Psoas muscle (tissue), 8 donors: ENCODE results near the gene ZFY. TPM values are rescaled to one million over a fixed set of nuclear protein-coding genes. Genes with fewer than 3 reads are reported as not detected.

Source experiments
- ATAC-seq, 4 donors: fragments of 200-7000 bp; cut with Tn5 transposase; one replicate each; pipeline ENCODE4 v1.9.1; 2020; ENCODE audit warnings: moderate library complexity in 3 of 4, mild to moderate bottlenecking in 2 of 4
- DNase-seq, 2 donors: peaks; one replicate each; pipeline ENCODE4 v3.0.0-alpha.2; 2020
- H3K27ac ChIP-seq: fragments of 200-600 bp; one replicate; pipeline ENCODE4 v1.8.0; 2022
- H3K27me3 ChIP-seq, 3 donors: fragments of 200-600 bp in 1 of 3; one replicate each; pipeline versions ENCODE4 v1.6.1 to v1.8.0; 2013 to 2022; ENCODE audit warnings: low read length in 2 of 3, mild to moderate bottlenecking in 2 of 3, moderate library complexity in 1 of 3; ENCODE audit not compliant: insufficient read depth in 3 of 3
- H3K36me3 ChIP-seq, 2 donors: fragments of 200-600 bp in 1 of 2; one replicate each; pipeline versions ENCODE4 v1.6.1 to v1.8.0; 2013 to 2022; ENCODE audit warnings: low read depth in 1 of 2, mild to moderate bottlenecking in 1 of 2, moderate library complexity in 1 of 2; ENCODE audit not compliant: insufficient read depth in 1 of 2
- H3K4me1 ChIP-seq: fragments of 200-600 bp; one replicate; pipeline ENCODE4 v1.8.0; 2022
- H3K4me3 ChIP-seq: fragments of 200-600 bp; one replicate; pipeline ENCODE4 v1.8.0; 2022; ENCODE audit warnings: mild to moderate bottlenecking
- H3K9me3 ChIP-seq: fragments of 200-600 bp; one replicate; pipeline ENCODE4 v1.8.0; 2022
- CTCF ChIP-seq: fragments of 200-600 bp; IDR thresholded peaks from one replicate; pipeline ENCODE4 v1.8.0; 2022; ENCODE audit warnings: antibody characterized with exemption
- WGBS, 3 donors: extraction: QIAGEN DNeasy Blood & Tissue Kit; methylation state at CpG; one replicate each; pipeline versions ENCODE4 v1.1.6 to v1.1.7; 2013; 5-methylcytosine and 5-hydroxymethylcytosine counted together
- intact Hi-C, 2 donors: fragments of 100-400 bp; cut with DNase I; formaldehyde crosslinking; loops; one replicate each; pipeline versions ENCODE4 v1.11.0 to v1.14.2; 2022
- polyA plus RNA-seq, 3 donors: library from polyadenylated mRNA; stranded (reverse); fragments of 200-250 nt; gene quantifications; one replicate each; pipeline ENCODE4 v1.2.3, GENCODE V29; 2013
- total RNA-seq, 4 donors: library from RNA; stranded (reverse); fragmentation: NEBNext Ultra II Directional in 2 of 4; extraction: Animal tissue kit (Norgen Biotek cat#: 25700) in 2 of 4; gene quantifications; one replicate each; pipeline versions ENCODE4 v1.2.1 to v1.2.4, GENCODE V29; 2021 to 2023
- donor health status: healthy with polysubstance abuse.
- donor health status: DM: no; HTN: no; CAD: no; lungs with moderate emphysema.
- donor health status: Bipolar disorder and iron deficiency.
- donor health status: healthy.
- donor health status: DM: yes; HTN: yes; CAD: no.
- donor health status: DM: no; HTN: no; CAD: no.
- donor health status: DM: no; HTN: no; CAD: no.
- donor health status: DM: yes; HTN: yes; CAD: no.

The ZFY gene
- total and polyA plus RNA-seq, 7 donors, result 3.4 to 8.4 TPM; not detected in 5

GRCh38 chrY:2964814-2965213 lies 29.6 kb downstream of the ZFY start:
- Histone ChIP-seq H3K36me3 (no peaks in the 10 kb centered on the region), H3K4me3 (no peak overlapping the region), H3K27me3 (no peaks in the 10 kb centered on the region), H3K27ac (no peak overlapping the region), H3K9me3 (no peaks in the 10 kb centered on the region), H3K4me1 (no peaks in the 10 kb centered on the region)
- TF ChIP-seq CTCF, result no peak
- intact Hi-C loops, result no loop called here
- DNase-seq (no peak), ATAC-seq (no peak)
- 65 to 69% methylated on average over 1 of the region's 1 CpG; no CpG with 5 or more reads in 1 of the 3 donors for WGBS, 3 donors

- WGBS, 3 donors, result 32 to 48% methylated on average over 1 of the region's 1 CpG; no CpG with 5 or more reads in 1 of the 3 donors
- Histone ChIP-seq H3K4me1 (no peaks in the 10 kb centered on the region), H3K36me3 (no peaks in the 10 kb centered on the region), H3K4me3 (no peak overlapping the region), H3K27me3 (no peaks in the 10 kb centered on the region), H3K27ac (no peak overlapping the region), H3K9me3 (no peaks in the 10 kb centered on the region)
- intact Hi-C loops, result no loop called here
- no peak for DNase-seq
- no peak for TF ChIP-seq CTCF
- no peak for ATAC-seq
Observed at GRCh38 chrY:2965629-2966028, 30.4 kb downstream of the ZFY start.

GRCh38 chrY:2969561-2969960 lies 34.4 kb downstream of the ZFY start:
- H3K4me1 ChIP-seq, result no peaks in the 10 kb centered on the region
- ATAC-seq (no peak), DNase-seq (no peak)
- H3K9me3 ChIP-seq, result no peaks in the 10 kb centered on the region
- no peak overlapping the region for H3K4me3 ChIP-seq
- H3K27ac ChIP-seq, result no peak overlapping the region
- intact Hi-C loops, result no loop called here
- TF ChIP-seq CTCF, result no peak
- H3K36me3 ChIP-seq, result no peaks in the 10 kb centered on the region
- no peaks in the 10 kb centered on the region for H3K27me3 ChIP-seq

- Histone ChIP-seq H3K36me3 (no peaks in the 10 kb centered on the region), H3K9me3 (no peaks in the 10 kb centered on the region), H3K27ac (no peak overlapping the region), H3K4me3 (no peak overlapping the region), H3K4me1 (no peaks in the 10 kb centered on the region), H3K27me3 (no peaks in the 10 kb centered on the region)
- 86% methylated on average over 1 of the region's 1 CpG; no CpG with 5 or more reads in 1 of the 3 donors for WGBS, 3 donors
- no peak for TF ChIP-seq CTCF
- DNase-seq (no peak), ATAC-seq (no peak)
- intact Hi-C loops, result no loop called here
Observed at GRCh38 chrY:2972708-2973107, 37.5 kb downstream of the ZFY start.

- Histone ChIP-seq H3K27ac (no peak overlapping the region), H3K4me1 (no peaks in the 10 kb centered on the region), H3K9me3 (no peaks in the 10 kb centered on the region), H3K27me3 (no peaks in the 10 kb centered on the region), H3K4me3 (no peak overlapping the region), H3K36me3 (no peaks in the 10 kb centered on the region)
- WGBS, 3 donors, result 79 to 91% methylated on average over 5 of the region's 5 CpGs; no CpG with 5 or more reads in 1 of the 3 donors
- no peak for TF ChIP-seq CTCF
- intact Hi-C loops, result no loop called here
- DNase-seq, result no peak
- no peak for ATAC-seq
Observed at GRCh38 chrY:2973110-2973751, 38.0 kb downstream of the ZFY start.
